H9 (cell line): ENCODE measurements around the gene FHIT. TPM values are rescaled to one million over a fixed set of nuclear protein-coding genes. Genes with fewer than 3 reads are reported as not detected.

Source experiments
- DNase-seq: peaks from one replicate; pipeline ENCODE4 v3.0.0-alpha.2; 2017
- H2AFZ ChIP-seq: one replicate; pipeline ENCODE4 v1.6.1; 2013; ENCODE audit warnings: mild to moderate bottlenecking, low read length, control low read depth, moderate library complexity
- H2AK5ac ChIP-seq: 2 replicates; pipeline ENCODE4 v1.6.1; 2013; ENCODE audit warnings: low read length, control low read depth, mixed read lengths; ENCODE audit not compliant: insufficient read length
- H2BK120ac ChIP-seq: one replicate; pipeline ENCODE4 v1.6.1; 2013; ENCODE audit warnings: low read depth, mild to moderate bottlenecking, low read length, control low read depth, inconsistent platforms; ENCODE audit not compliant: poor library complexity, severe bottlenecking
- H2BK12ac ChIP-seq: 2 replicates; pipeline ENCODE4 v1.6.1; 2013; ENCODE audit warnings: low read length, control low read depth, mixed read lengths, low read depth; ENCODE audit not compliant: insufficient read length
- H2BK15ac ChIP-seq: 2 replicates; pipeline ENCODE4 v1.6.1; 2013; ENCODE audit warnings: low read depth, low read length, control low read depth
- H2BK20ac ChIP-seq: one replicate; pipeline ENCODE4 v1.6.1; 2013; ENCODE audit warnings: low read depth, mild to moderate bottlenecking, low read length, control low read depth, inconsistent platforms; ENCODE audit not compliant: poor library complexity, severe bottlenecking
- H2BK5ac ChIP-seq: 2 replicates; pipeline ENCODE4 v1.6.1; 2013; ENCODE audit warnings: low read length, control low read depth, mixed read lengths; ENCODE audit not compliant: insufficient read length
- H3K14ac ChIP-seq: 2 replicates; pipeline ENCODE4 v1.6.1; 2013; ENCODE audit warnings: low read length, control low read depth; ENCODE audit not compliant: insufficient read depth
- H3K18ac ChIP-seq: 2 replicates; pipeline ENCODE4 v1.6.1; 2013; ENCODE audit warnings: low read depth, mild to moderate bottlenecking, mixed read lengths, low read length, control low read depth; ENCODE audit not compliant: insufficient read length
- H3K23ac ChIP-seq: 2 replicates; pipeline ENCODE4 v1.6.1; 2013; ENCODE audit warnings: low read length, control low read depth, mixed read lengths, low read depth; ENCODE audit not compliant: insufficient read length
- H3K23me2 ChIP-seq: 2 replicates; pipeline ENCODE4 v1.6.1; 2013; ENCODE audit warnings: low read depth, mild to moderate bottlenecking, mixed read lengths, low read length, control low read depth; ENCODE audit not compliant: insufficient read length, poor library complexity, severe bottlenecking
- H3K27ac ChIP-seq: 2 replicates; pipeline ENCODE4 v1.5.1; 2013; ENCODE audit warnings: low read length, control low read depth, mixed read lengths, low read depth; ENCODE audit not compliant: insufficient read length
- H3K27me3 ChIP-seq: 2 replicates; pipeline ENCODE4 v1.6.1; 2013; ENCODE audit warnings: low read length, control low read depth, inconsistent platforms; ENCODE audit not compliant: insufficient read depth
- H3K4ac ChIP-seq: 2 replicates; pipeline ENCODE4 v1.6.1; 2013; ENCODE audit warnings: low read depth, mild to moderate bottlenecking, control low read depth, inconsistent platforms, low read length, moderate library complexity
- H3K4me1 ChIP-seq: 2 replicates; pipeline ENCODE4 v1.6.1; 2013; ENCODE audit warnings: low read length, control low read depth, inconsistent platforms; ENCODE audit not compliant: insufficient read depth
- H3K4me2 ChIP-seq: 2 replicates; pipeline ENCODE4 v1.6.1; 2013; ENCODE audit warnings: low read length, control low read depth, mixed read lengths; ENCODE audit not compliant: insufficient read length, insufficient read depth
- H3K56ac ChIP-seq: 2 replicates; pipeline ENCODE4 v1.6.1; 2013; ENCODE audit warnings: low read depth, mild to moderate bottlenecking, mixed read lengths, low read length, control low read depth; ENCODE audit not compliant: insufficient read length
- H3K79me1 ChIP-seq: 2 replicates; pipeline ENCODE4 v1.6.1; 2013; ENCODE audit warnings: low read depth, mild to moderate bottlenecking, moderate library complexity, low read length, control low read depth, inconsistent platforms; ENCODE audit not compliant: insufficient read depth, poor library complexity, severe bottlenecking
- H3K79me2 ChIP-seq: 2 replicates; pipeline ENCODE4 v1.6.1; 2013; ENCODE audit warnings: low read length, control low read depth, inconsistent platforms; ENCODE audit not compliant: insufficient read depth
- H3K9ac ChIP-seq: 2 replicates; pipeline ENCODE4 v1.6.1; 2013; ENCODE audit warnings: low read length, control low read depth, mixed read lengths; ENCODE audit not compliant: insufficient read length; ENCODE audit errors: extremely low read depth
- H3K9me3 ChIP-seq: one replicate; pipeline ENCODE4 v1.6.1; 2013; ENCODE audit warnings: low read depth, low read length, inconsistent platforms; ENCODE audit not compliant: control insufficient read depth
- H3T11ph ChIP-seq: one replicate; pipeline ENCODE4 v1.6.1; 2013; ENCODE audit warnings: mild to moderate bottlenecking, low read length, control low read depth, inconsistent platforms
- H4K20me1 ChIP-seq: one replicate; pipeline ENCODE4 v1.6.1; 2013; ENCODE audit not compliant: control insufficient read depth, insufficient read length, insufficient read depth
- H4K5ac ChIP-seq: 2 replicates; pipeline ENCODE4 v1.6.1; 2013; ENCODE audit warnings: low read depth, mild to moderate bottlenecking, mixed read lengths, low read length, control low read depth; ENCODE audit not compliant: insufficient read length
- H4K8ac ChIP-seq: replicated peaks from 2 replicates; pipeline ENCODE4 v1.6.1; 2013; ENCODE audit warnings: low read length, control low read depth, mixed read lengths, low read depth; ENCODE audit not compliant: insufficient read length
- H4K91ac ChIP-seq: 2 replicates; pipeline ENCODE4 v1.6.1; 2013; ENCODE audit warnings: low read depth, mild to moderate bottlenecking, moderate library complexity, mixed read lengths, low read length, control low read depth; ENCODE audit not compliant: insufficient read length
- H3K27ac Mint-ChIP-seq, 3 experiments: 2 replicates in 2 of 3; 3 replicates in 1 of 3; pipeline ENCODE4 v1.8.0; 2020 to 2021; ENCODE audit warnings: mixed read lengths in 3 of 3, mild to moderate bottlenecking in 1 of 3, moderate library complexity in 1 of 3
- H3K27me3 Mint-ChIP-seq: 2 replicates; pipeline ENCODE4 v1.8.0; 2021; ENCODE audit warnings: low read depth, mild to moderate bottlenecking, moderate library complexity, mixed read lengths
- H3K36me3 Mint-ChIP-seq, 3 experiments: 2 replicates in 2 of 3; 3 replicates in 1 of 3; pipeline ENCODE4 v1.8.0; 2020 to 2021; ENCODE audit warnings: low read depth in 3 of 3, mixed read lengths in 3 of 3; ENCODE audit not compliant: insufficient read depth in 1 of 3
- H3K4me1 Mint-ChIP-seq, 2 experiments: 2 replicates each; pipeline ENCODE4 v1.8.0; 2020; ENCODE audit warnings: mixed read lengths in 2 of 2
- H3K4me3 Mint-ChIP-seq, 2 experiments: 2 replicates in 1 of 2; 3 replicates in 1 of 2; pipeline ENCODE4 v1.8.0; 2020 to 2021; ENCODE audit warnings: mild to moderate bottlenecking in 2 of 2, mixed read lengths in 2 of 2, moderate library complexity in 1 of 2
- H3K9me3 Mint-ChIP-seq, 2 experiments: 2 replicates in 1 of 2; 3 replicates in 1 of 2; pipeline ENCODE4 v1.8.0; 2020; ENCODE audit warnings: mild to moderate bottlenecking in 2 of 2, mixed read lengths in 2 of 2, moderate library complexity in 1 of 2
- CTCF ChIP-seq: fragments of 200-600 bp; sonication (generic); conservative IDR thresholded peaks from 3 replicates; pipeline ENCODE4 v1.8.0; 2021; ENCODE audit warnings: antibody characterized with exemption, mild to moderate bottlenecking
- total RNA-seq: library from RNA; stranded (reverse); gene quantifications from 2 replicates; pipeline ENCODE4 v1.2.1, GENCODE V29; 2021

FHIT gene
- total RNA-seq, 1 experiment from 2014 or later: 3.0 TPM

GRCh38 chr3:61283876-61284275 lies 32.6 kb upstream of the FHIT start:
- H3K4me1 ChIP-seq: no peaks in the 10 kb centered on the region

More at GRCh38 chr3:61283876-61284275, 32.6 kb upstream of the FHIT start:
- no peak overlapping the region for H3T11ph ChIP-seq
- no peak overlapping the region for H2AFZ ChIP-seq
- H3K18ac ChIP-seq: no peak overlapping the region
- no peak overlapping the region for H3K14ac ChIP-seq
- H2BK5ac ChIP-seq: no peak overlapping the region
- no peak overlapping the region for H2BK12ac ChIP-seq
- H2AK5ac ChIP-seq: no peak overlapping the region
- H2BK120ac ChIP-seq: no peak overlapping the region
- no peak overlapping the region for H3K4me2 ChIP-seq
- H3K23me2 ChIP-seq: no peaks in the 10 kb centered on the region
- no peaks in the 10 kb centered on the region for H3K9me3 ChIP-seq
- no peak overlapping the region for H2BK15ac ChIP-seq
- no peak overlapping the region for H3K9ac ChIP-seq
- no peak overlapping the region for H4K5ac ChIP-seq
- Mint-ChIP-seq H3K4me1 (no peaks in the 10 kb centered on the region), H3K4me3 (no peak overlapping the region), H3K27ac (no peak overlapping the region), H3K27me3 (no peaks in the 10 kb centered on the region), H3K36me3 (no peaks in the 10 kb centered on the region), H3K9me3 (no peaks in the 10 kb centered on the region)
- no peaks in the 10 kb centered on the region for H3K79me2 ChIP-seq
- H2BK20ac ChIP-seq: no peak overlapping the region
- H3K27me3 ChIP-seq: no peaks in the 10 kb centered on the region
- H3K27ac ChIP-seq: no peak overlapping the region
- no peak overlapping the region for H4K8ac ChIP-seq
- H4K20me1 ChIP-seq: no peaks in the 10 kb centered on the region
- H3K23ac ChIP-seq: no peak overlapping the region
- H4K91ac ChIP-seq: no peak overlapping the region
- no peak overlapping the region for H3K56ac ChIP-seq
- no peak overlapping the region for H3K4ac ChIP-seq
- H3K79me1 ChIP-seq: no peaks in the 10 kb centered on the region
- TF ChIP-seq CTCF: no peak
- no peak for DNase-seq
